ENCODE measurements around the gene FGF22.

DNA sequence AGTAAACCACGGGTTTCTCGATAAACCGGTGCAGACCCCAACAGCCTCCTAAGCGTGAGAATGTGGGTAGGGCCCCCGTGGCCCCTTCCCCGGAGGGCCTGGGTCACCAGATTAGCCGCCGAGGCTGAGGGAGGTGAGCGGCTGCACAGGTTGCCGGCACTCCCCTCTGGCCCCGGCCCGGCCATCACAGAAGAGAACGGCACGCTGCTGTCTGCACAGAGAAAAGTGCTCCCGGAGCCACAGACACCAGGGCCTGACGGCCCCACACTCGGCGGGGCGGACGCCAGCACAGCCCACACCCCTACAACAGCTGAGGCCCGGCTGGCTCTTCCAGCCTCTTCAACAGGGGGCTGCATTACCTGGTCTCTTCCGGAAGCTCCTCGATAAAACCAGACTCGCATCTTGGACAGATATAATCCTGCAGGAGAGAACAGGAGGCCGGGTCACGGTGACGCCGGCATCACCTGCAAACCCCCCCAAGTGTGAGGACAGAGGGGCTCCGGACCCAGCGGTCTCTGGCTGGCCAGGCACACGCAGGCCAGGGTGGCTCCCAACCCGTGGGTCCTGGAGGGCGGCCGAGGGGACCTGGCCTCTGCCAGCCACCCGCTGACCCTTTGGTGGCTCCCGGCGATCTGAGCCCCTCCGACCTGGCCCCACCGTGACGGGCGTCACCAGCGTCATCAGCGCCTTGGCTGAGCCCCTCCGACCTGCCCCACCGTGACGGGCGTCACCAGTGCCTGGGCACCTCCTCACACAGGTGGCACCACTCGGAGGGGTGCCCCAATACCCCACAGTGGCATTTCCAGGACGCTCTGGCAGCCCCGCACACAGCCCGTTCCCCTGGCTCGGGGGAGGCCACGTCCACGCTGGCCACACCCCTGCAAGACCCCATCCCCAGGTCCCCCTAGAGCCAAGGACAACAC is 13.0 kb downstream of the FGF22 start:
- TF ChIP-seq POLR2A (IDR thresholded peaks at IDR 0.05; ENCODE audit: low read depth, low read length) (no peak), POLR2AphosphoS5 (IDR thresholded peaks at IDR 0.05; ENCODE audit: low read depth, low read length) (no peak; the same call in 1 of the 2 replicates)

Data from GM12891 (cell line).